ENCODE measurements around the gene RPS8.
"Not testable (repeated sequence)": the region's sequence is repeated elsewhere in the genome, so short reads cannot be mapped to it uniquely, and the experiment has no call there.

GRCh38 chr1:44810762-44811105 is 35.4 kb downstream of the RPS8 start:
- not testable (repeated sequence) for TF ChIP-seq CTCF (IDR thresholded peaks at IDR 0.05; ENCODE audit: low read depth, low read length, missing input control); MAX (IDR thresholded peaks at IDR 0.05); RAD21 (IDR thresholded peaks at IDR 0.05); JUND (IDR thresholded peaks at IDR 0.05); RXRA (IDR thresholded peaks at IDR 0.05); EGR1 (IDR thresholded peaks at IDR 0.05; ENCODE audit: low read depth in 2 of 2); TAF1 (conservative IDR thresholded peaks at IDR 0.05); GABPA (IDR thresholded peaks at IDR 0.05 in 1 of 2, conservative IDR thresholded peaks at IDR 0.05 in 1 of 2); SP1 (IDR thresholded peaks at IDR 0.05); YY1 (IDR thresholded peaks at IDR 0.05)
- TF ChIP-seq, protein P1, sequence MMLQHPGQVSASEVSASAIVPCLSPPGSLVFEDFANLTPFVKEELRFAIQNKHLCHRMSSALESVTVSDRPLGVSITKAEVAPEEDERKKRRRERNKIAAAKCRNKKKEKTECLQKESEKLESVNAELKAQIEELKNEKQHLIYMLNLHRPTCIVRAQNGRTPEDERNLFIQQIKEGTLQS (IDR thresholded peaks at IDR 0.05): not testable (repeated sequence)
- TF ChIP-seq, protein P2, sequence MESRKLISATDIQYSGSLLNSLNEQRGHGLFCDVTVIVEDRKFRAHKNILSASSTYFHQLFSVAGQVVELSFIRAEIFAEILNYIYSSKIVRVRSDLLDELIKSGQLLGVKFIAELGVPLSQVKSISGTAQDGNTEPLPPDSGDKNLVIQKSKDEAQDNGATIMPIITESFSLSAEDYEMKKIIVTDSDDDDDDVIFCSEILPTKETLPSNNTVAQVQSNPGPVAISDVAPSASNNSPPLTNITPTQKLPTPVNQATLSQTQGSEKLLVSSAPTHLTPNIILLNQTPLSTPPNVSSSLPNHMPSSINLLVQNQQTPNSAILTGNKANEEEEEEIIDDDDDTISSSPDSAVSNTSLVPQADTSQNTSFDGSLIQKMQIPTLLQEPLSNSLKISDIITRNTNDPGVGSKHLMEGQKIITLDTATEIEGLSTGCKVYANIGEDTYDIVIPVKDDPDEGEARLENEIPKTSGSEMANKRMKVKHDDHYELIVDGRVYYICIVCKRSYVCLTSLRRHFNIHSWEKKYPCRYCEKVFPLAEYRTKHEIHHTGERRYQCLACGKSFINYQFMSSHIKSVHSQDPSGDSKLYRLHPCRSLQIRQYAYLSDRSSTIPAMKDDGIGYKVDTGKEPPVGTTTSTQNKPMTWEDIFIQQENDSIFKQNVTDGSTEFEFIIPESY (IDR thresholded peaks at IDR 0.05): not testable (repeated sequence)
